Measurements from ENCODE around the gene MT1F. TPM values are rescaled to one million over a fixed set of nuclear protein-coding genes. Genes with fewer than 3 reads are reported as not detected.
A peak's percentile ranks its signal among the peaks of the same experiment; 100 is the strongest.
"Not testable (repeated sequence)": the region's sequence is repeated elsewhere in the genome, so short reads cannot be mapped to it uniquely, and the experiment has no call there.

The MT1F gene
- total RNA-seq, 6 experiments from 2014 or later, result 10.1 to 934 (median 197) TPM

- peaks cover 0 to 9% (median 0%) of the 10 kb centered on the region in 4 donors for H3K4me1 ChIP-seq
- intact Hi-C loops (cut with DNase I), result no loop called here
- TF ChIP-seq POLR2A (IDR thresholded peaks at IDR 0.05), result peak; percentile 99
- TF ChIP-seq, protein P1, sequence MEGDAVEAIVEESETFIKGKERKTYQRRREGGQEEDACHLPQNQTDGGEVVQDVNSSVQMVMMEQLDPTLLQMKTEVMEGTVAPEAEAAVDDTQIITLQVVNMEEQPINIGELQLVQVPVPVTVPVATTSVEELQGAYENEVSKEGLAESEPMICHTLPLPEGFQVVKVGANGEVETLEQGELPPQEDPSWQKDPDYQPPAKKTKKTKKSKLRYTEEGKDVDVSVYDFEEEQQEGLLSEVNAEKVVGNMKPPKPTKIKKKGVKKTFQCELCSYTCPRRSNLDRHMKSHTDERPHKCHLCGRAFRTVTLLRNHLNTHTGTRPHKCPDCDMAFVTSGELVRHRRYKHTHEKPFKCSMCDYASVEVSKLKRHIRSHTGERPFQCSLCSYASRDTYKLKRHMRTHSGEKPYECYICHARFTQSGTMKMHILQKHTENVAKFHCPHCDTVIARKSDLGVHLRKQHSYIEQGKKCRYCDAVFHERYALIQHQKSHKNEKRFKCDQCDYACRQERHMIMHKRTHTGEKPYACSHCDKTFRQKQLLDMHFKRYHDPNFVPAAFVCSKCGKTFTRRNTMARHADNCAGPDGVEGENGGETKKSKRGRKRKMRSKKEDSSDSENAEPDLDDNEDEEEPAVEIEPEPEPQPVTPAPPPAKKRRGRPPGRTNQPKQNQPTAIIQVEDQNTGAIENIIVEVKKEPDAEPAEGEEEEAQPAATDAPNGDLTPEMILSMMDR (IDR thresholded peaks at IDR 0.05), result peak in 1 of 4 donors; percentile 11
- H3K4me3 ChIP-seq, result peak within 1 kb of the TSS; percentile 45 to 85 (median 73)
- no peaks in the 10 kb centered on the region for H3K36me3 ChIP-seq
- 18% methylated on average over 20 of the region's 46 CpGs for whole genome bisulfite sequencing (ENCODE audit: insufficient coverage, low coverage, low lambda C conversion rate, missing lambda C conversion rate)
- H3K27me3 ChIP-seq, result no peaks in the 10 kb centered on the region
- H3K9me3 ChIP-seq, result no peaks in the 10 kb centered on the region
- DNase-seq, result peak; percentile 89 to 97 (median 96)
- ATAC-seq, result peak; percentile 69 to 86 (median 80)
- H3K27ac ChIP-seq, result peak within 1 kb of the TSS in 2 of 3 donors; percentile 69 to 88
Observed at GRCh38 chr16:56667581-56668571, 10.1 kb downstream of the MT1F start, which contains the start of gene MT1G. Gene MT1G (minus strand): TSS chr16:56668065. CDS start chr16:56667993, 72 bp downstream.

DNA sequence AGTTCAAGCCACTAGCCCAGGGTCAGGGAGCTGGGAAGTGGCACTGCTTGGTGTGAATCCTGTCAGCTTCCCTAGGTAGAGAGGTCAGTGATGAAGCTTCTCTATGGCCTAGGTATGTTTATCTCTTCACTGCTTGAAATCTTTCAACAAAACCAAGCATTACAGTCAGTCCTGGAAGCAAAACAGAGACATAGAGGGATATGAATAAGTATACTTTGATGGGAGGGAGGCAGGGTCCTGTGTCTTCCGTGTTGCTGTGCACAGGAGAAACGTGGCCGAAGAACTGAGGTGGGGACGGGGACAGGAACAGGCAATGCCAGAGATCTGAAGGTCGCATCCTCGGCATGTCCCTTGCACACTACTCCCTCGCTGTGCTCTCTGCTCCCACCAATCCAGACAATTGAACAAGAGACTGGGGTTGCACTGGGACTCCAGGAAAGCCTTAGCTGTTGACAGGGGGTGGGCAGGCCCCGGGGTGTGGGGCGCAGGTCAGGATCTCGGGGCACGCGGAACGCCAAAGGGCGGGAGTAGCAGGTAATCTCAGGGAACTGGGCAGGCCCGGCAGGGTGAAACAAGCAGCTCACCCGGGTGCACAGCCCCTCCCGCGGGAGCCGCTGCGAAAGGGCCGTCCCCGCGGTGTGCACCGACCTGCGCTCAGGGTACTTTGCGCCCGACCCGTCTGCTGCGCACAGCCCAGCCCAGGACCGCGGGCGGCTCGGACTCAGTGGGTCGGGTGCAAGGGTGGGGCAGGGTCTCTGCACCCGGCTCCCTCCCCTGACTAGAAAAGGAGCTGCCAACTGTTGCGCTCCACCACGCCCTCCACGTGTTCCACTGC is 11.5 kb downstream of the MT1F start, which contains the start of gene MT1H:
Gene MT1H, plus strand, starts transcription at position 810 of the 835 bp plus-strand sequence. CDS start 71 bp downstream, outside the sequence.
- no peaks in the 10 kb centered on the region for H3K36me3 ChIP-seq
- H3K4me1 ChIP-seq, result peaks cover 0 to 9% (median 0%) of the 10 kb centered on the region in 4 donors
- no peaks in the 10 kb centered on the region for H3K27me3 ChIP-seq
- H3K9me3 ChIP-seq, result no peaks in the 10 kb centered on the region
- TF ChIP-seq, protein P1 (IDR thresholded peaks at IDR 0.05), result no peak
- TF ChIP-seq POLR2A (IDR thresholded peaks at IDR 0.05), result no peak
- H3K4me3 ChIP-seq, result peak within 1 kb of the TSS; percentile 18 to 85 (median 73)
- DNase-seq (peak; percentile 80 to 98 (median 97)), ATAC-seq (peak; percentile 53 to 82 (median 67))
- intact Hi-C loops (cut with DNase I), result no loop called here
- 59% methylated on average over 9 of the region's 38 CpGs for WGBS (ENCODE audit: insufficient coverage, low coverage, low lambda C conversion rate, missing lambda C conversion rate)
- H3K27ac ChIP-seq, result peak within 1 kb of the TSS in 2 of 3 donors; percentile 69 to 88

DNA sequence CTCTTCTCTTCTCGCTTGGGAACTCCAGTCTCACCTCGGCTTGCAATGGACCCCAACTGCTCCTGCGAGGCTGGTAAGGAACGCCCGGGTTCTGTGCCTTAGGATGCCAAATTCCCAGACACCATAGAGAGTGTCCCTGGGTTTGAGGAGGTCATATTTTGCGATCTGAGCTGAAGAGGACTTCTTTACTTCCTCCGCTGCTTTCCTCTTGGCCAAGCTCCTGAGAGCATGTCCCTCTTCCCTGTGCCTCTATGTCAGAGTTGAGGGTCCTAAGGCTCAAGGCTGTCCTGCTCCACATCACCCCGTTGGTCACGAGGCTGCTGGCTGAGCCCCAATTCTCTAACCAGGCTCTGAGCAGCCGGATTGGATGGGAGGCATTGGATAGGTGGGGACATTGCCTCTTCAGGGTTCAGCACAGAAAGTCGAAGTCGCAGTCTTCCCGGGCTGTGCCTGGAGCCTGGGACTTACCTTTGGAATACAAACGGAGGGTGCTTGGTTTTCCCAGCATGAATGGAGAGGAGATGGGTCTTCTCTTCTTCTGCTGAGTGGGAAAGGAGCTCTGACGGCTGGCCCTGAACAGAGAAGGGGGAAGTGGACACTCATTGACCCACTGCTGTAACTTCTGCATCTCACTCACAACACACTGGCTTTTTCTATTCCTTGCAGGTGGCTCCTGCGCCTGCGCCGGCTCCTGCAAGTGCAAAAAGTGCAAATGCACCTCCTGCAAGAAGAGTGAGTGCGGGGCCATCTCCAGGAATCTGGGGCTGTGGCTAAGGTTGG is 12.3 kb downstream of the MT1F start:
- intact Hi-C loops (cut with DNase I), result no loop called here
- Histone ChIP-seq H3K9me3 (no peaks in the 10 kb centered on the region), H3K36me3 (no peaks in the 10 kb centered on the region), H3K27ac (peak overlapping the region in 2 of 3 donors; percentile 69 to 88), H3K4me1 (peaks cover 0 to 9% (median 0%) of the 10 kb centered on the region in 4 donors), H3K4me3 (peak overlapping the region; percentile 18 to 85 (median 73)), H3K27me3 (no peaks in the 10 kb centered on the region)
- no peak for TF ChIP-seq POLR2A (IDR thresholded peaks at IDR 0.05)
- TF ChIP-seq, protein P1 (IDR thresholded peaks at IDR 0.05), result no peak
- 30% methylated on average over 14 of the region's 19 CpGs for WGBS (ENCODE audit: insufficient coverage, low coverage, low lambda C conversion rate, missing lambda C conversion rate)
- DNase-seq (peak in 2 of 3 donors; percentile 72 to 74), ATAC-seq (peak in 1 of 4 donors; percentile 2)

DNA sequence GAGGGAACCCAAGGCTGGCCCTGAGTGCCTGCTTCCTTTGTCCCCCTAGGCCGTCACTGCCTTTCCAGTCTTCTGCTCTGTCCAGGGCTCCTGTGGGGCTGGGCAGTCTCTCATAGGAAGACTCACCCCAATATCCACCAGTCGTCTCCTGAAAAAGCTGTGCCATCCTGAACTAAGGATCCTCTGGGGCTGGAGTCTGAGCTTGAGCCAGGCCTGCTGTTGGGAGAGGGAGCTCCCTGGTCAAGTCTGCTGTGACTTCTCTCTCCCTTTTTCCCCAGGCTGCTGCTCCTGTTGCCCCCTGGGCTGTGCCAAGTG is 12.8 kb downstream of the MT1F start:
- no CpG with 5 or more reads among the region's 2 CpGs for WGBS (ENCODE audit: insufficient coverage, low coverage, low lambda C conversion rate, missing lambda C conversion rate)

GRCh38 chr16:56671691-56672090 is 13.9 kb downstream of the MT1F start:
- WGBS (ENCODE audit: insufficient coverage, low coverage, low lambda C conversion rate, missing lambda C conversion rate), result 14% methylated on average over 1 of the region's 2 CpGs
- H3K4me1 ChIP-seq, result not testable (repeated sequence)

More for the DNA sequence above, 12.8 kb downstream of the MT1F start:
- Histone ChIP-seq H3K9me3 (no peaks in the 10 kb centered on the region), H3K4me3 (peak overlapping the region; percentile 18 to 85 (median 73)), H3K36me3 (no peaks in the 10 kb centered on the region), H3K27ac (peak overlapping the region in 2 of 3 donors; percentile 69 to 88), H3K27me3 (no peaks in the 10 kb centered on the region), H3K4me1 (peaks cover 0 to 9% (median 0%) of the 10 kb centered on the region in 4 donors)
- no peak for TF ChIP-seq POLR2A (IDR thresholded peaks at IDR 0.05)
- TF ChIP-seq, protein P1 (IDR thresholded peaks at IDR 0.05), result no peak
- ATAC-seq (no peak), DNase-seq (no peak)
- intact Hi-C loops (cut with DNase I), result no loop called here

DNA sequence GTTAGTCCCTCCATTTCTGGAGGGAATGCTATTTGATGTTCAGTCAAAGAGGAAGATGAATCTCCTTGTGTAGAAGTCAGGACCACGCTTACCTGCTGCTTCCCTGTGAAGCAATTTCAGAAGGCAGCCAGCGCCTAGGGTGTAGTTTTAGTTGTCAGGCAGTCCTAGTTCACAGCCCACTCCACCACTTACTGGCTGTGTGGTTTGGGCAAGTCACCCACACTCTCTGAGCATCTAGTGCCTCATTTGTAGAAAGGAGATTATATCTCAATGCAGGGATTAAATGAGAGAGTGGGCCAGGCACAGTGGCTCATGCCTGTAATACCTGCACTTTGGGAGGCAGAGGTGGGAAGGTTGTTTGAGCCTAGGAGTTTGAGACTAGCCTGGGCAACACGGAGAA is 14.4 kb downstream of the MT1F start:
- DNase-seq; H3K4me1 ChIP-seq; intact Hi-C loops (cut with DNase I); H3K36me3 ChIP-seq; H3K9me3 ChIP-seq; ATAC-seq; H3K27me3 ChIP-seq; H3K4me3 ChIP-seq: not testable (repeated sequence)
- H3K27ac ChIP-seq, result peak overlapping the region in 1 of 3 donors; percentile 88
- 77% methylated on average over 3 of the region's 3 CpGs for WGBS (ENCODE audit: insufficient coverage, low coverage, low lambda C conversion rate, missing lambda C conversion rate)

More at GRCh38 chr16:56671691-56672090, 13.9 kb downstream of the MT1F start:
- DNase-seq; H3K9me3 ChIP-seq; intact Hi-C loops (cut with DNase I); H3K36me3 ChIP-seq; H3K27me3 ChIP-seq; ATAC-seq: not testable (repeated sequence)
- Histone ChIP-seq H3K27ac (peak overlapping the region in 1 of 3 donors; percentile 88), H3K4me3 (peak overlapping the region in 1 of 3 donors; percentile 73)

All from right lobe of liver (tissue), 6 donors.